NCI-H2081 (cell line): ENCODE results near the gene BCR.

Source experiments
- DNase-seq, 2 experiments: peaks; one replicate each; lab custom pipeline; 2025; lab: John Stamatoyannopoulos, UW

Gene BCR

GRCh38 chr22:23151827-23152226, 28.5 kb upstream of the BCR start:
- DNase-seq = no peak

GRCh38 chr22:23152238-23153114, 27.8 kb upstream of the BCR start:
- no peak for DNase-seq

GRCh38 chr22:23153994-23154393, 26.3 kb upstream of the BCR start:
- no peak for DNase-seq

GRCh38 chr22:23154461-23154860, 25.8 kb upstream of the BCR start:
- no peak for DNase-seq

- no peak for DNase-seq
Observed at GRCh38 chr22:23155143-23155542, 25.2 kb upstream of the BCR start.

GRCh38 chr22:23155831-23156230, 24.5 kb upstream of the BCR start:
- DNase-seq = no peak

GRCh38 chr22:23156286-23156685, 24.0 kb upstream of the BCR start:
- DNase-seq = no peak

- DNase-seq = no peak
Observed at GRCh38 chr22:23157560-23158515, 22.5 kb upstream of the BCR start.

- DNase-seq = peak in 1 of 2 experiments; percentile 7
Observed at GRCh38 chr22:23158516-23159290, 21.6 kb upstream of the BCR start.

- DNase-seq = no peak
Observed at GRCh38 chr22:23159291-23159630, 21.0 kb upstream of the BCR start.

- DNase-seq = no peak
Observed at GRCh38 chr22:23161029-23161428, 19.3 kb upstream of the BCR start.

- DNase-seq = no peak
Observed at GRCh38 chr22:23161574-23161973, 18.7 kb upstream of the BCR start.

GRCh38 chr22:23163665-23164064, 16.6 kb upstream of the BCR start:
- peak in 1 of 2 experiments; percentile 6 for DNase-seq

- no peak for DNase-seq
Observed at GRCh38 chr22:23164091-23164490, 16.2 kb upstream of the BCR start.

- DNase-seq = no peak
Observed at GRCh38 chr22:23166042-23166831, 14.1 kb upstream of the BCR start.

- no peak for DNase-seq
Observed at GRCh38 chr22:23166841-23167616, 13.3 kb upstream of the BCR start.

- DNase-seq = no peak
Observed at GRCh38 chr22:23168391-23169042, 11.8 kb upstream of the BCR start.

GRCh38 chr22:23169043-23169406, 11.3 kb upstream of the BCR start:
- DNase-seq = no peak

GRCh38 chr22:23175817-23176644, 4.3 kb upstream of the BCR start:
- DNase-seq = no peak
